ENCODE data around the gene USP17L17.
"Not testable (repeated sequence)": the region's sequence is repeated elsewhere in the genome, so short reads cannot be mapped to it uniquely, and the experiment has no call there.

The USP17L17 gene, protein sequence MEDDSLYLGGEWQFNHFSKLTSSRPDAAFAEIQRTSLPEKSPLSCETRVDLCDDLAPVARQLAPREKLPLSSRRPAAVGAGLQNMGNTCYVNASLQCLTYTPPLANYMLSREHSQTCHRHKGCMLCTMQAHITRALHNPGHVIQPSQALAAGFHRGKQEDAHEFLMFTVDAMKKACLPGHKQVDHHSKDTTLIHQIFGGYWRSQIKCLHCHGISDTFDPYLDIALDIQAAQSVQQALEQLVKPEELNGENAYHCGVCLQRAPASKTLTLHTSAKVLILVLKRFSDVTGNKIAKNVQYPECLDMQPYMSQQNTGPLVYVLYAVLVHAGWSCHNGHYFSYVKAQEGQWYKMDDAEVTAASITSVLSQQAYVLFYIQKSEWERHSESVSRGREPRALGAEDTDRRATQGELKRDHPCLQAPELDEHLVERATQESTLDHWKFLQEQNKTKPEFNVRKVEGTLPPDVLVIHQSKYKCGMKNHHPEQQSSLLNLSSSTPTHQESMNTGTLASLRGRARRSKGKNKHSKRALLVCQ

GRCh38 chr4:9243579-9243978 lies at the start of gene USP17L17:
USP17L17 (plus strand) TSS chr4:9243879; CDS start chr4:9243879, 0 bp downstream.
- DNase-seq, result not testable (repeated sequence)

- not testable (repeated sequence) for DNase-seq
Observed at GRCh38 chr4:9210357-9210756, 33.3 kb upstream of the USP17L17 start, which contains the start of gene USP17L10. USP17L10 (plus strand) TSS chr4:9210657; CDS start chr4:9210657, 0 bp downstream.

DNA sequence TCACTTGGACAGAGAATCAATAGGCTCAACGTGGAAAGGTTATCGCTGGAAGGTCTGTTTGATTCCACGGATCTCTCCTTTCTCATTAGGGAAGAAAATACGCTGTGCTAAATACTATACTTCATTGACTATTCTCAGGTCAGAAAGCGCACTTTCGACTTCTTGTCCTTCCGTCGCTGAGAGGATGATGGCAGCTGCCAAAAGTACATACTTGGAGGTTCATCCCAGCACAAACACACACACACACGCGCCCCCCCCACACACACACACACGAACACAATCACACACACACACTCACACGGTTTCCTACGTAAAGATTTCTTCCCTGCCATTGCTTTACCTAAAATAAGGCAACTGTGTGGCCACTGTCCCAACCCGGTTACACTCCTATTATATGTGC lies 29.0 kb upstream of the USP17L17 start:
- DNase-seq, result not testable (repeated sequence)

GRCh38 chr4:9215105-9215504 lies 28.6 kb upstream of the USP17L17 start, which contains the start of gene USP17L11:
USP17L11 (plus strand) TSS chr4:9215405; CDS start chr4:9215405, 0 bp downstream.
- not testable (repeated sequence) for DNase-seq

DNA sequence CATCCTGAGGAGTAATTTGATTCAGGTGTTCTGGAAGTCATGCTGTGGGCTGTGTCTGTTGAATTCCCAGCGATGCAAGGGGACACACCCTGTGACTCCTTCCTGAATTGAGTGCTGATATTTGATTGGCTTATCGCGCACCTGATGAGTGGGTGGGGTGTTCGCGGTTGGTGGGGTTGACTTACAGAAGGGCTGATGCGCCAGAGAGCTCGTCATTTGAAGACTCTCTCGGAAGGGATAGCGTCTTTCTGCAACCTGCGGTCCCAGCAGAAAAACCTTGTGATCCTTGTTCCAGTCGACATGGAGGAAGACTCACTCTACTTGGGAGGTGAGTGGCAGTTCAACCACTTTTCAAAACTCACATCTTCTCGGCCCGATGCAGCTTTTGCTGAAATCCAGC lies 23.8 kb upstream of the USP17L17 start, which contains the start of gene USP17L12:
TSS of gene USP17L12 (plus strand) at position 301 of the 400 bp plus-strand sequence. CDS start at position 301, 0 bp downstream.
- not testable (repeated sequence) for DNase-seq

- not testable (repeated sequence) for DNase-seq
Observed at GRCh38 chr4:9224596-9224995, 19.1 kb upstream of the USP17L17 start, which contains the start of gene USP17L13. USP17L13 (plus strand) TSS chr4:9224896; CDS start chr4:9224896, 0 bp downstream.

- not testable (repeated sequence) for DNase-seq
Observed at GRCh38 chr4:9230249-9230648, 13.4 kb upstream of the USP17L17 start.

DNA sequence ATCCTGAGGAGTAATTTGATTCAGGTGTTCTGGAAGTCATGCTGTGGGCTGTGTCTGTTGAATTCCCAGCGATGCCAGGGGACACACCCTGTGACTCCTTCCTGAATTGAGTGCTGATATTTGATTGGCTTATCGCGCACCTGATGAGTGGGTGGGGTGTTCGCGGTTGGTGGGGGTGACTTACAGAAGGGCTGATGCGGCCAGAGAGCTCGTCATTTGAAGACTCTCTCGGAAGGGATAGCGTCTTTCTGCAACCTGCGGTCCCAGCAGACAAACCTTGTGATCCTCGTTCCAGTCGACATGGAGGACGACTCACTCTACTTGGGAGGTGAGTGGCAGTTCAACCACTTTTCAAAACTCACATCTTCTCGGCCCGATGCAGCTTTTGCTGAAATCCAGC lies 9.6 kb upstream of the USP17L17 start, which contains the start of gene USP17L15:
TSS of gene USP17L15 (plus strand) at position 301 of the 400 bp plus-strand sequence. CDS start at position 301, 0 bp downstream.
- DNase-seq, result not testable (repeated sequence)

DNA sequence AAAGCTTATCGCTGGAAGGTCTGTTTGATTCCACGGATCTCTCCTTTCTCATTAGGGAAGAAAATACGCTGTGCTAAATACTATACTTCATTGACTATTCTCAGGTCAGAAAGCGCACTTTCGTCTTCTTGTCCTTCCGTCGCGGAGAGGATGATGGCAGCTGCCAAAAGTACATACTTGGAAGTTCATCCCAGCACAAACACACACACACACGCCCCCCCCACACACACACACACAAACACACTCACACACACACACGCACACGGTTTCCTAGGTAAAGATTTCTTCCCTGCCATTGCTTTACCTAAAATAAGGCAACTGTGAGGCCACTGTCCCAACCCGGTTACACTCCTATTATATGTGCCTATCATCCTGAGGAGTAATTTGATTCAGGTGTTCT lies 5.2 kb upstream of the USP17L17 start:
- not testable (repeated sequence) for DNase-seq

DNA sequence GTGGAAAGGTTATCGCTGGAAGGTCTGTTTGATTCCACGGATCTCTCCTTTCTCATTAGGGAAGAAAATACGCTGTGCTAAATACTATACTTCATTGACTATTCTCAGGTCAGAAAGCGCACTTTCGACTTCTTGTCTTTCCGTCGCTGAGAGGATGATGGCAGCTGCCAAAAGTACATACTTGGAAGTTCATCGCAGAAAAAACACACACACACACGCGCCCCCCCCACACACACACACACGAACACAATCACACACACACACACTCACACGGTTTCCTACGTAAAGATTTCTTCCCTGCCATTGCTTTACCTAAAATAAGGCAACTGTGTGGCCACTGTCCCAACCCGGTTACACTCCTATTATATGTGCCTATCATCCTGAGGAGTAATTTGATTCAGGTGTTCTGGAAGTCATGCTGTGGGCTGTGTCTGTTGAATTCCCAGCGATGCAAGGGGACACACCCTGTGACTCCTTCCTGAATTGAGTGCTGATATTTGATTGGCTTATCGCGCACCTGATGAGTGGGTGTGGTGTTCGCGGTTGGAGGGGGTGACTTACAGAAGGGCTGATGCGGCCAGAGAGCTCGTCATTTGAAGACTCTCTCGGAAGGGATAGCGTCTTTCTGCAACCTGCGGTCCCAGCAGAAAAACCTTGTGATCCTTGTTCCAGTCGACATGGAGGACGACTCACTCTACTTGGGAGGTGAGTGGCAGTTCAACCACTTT lies 4.4 kb downstream of the USP17L17 start, which contains the start of gene USP17L18:
TSS of gene USP17L18 (plus strand) at position 678 of the 728 bp plus-strand sequence. CDS start at position 678, 0 bp downstream.
- DNase-seq, result not testable (repeated sequence)

GRCh38 chr4:9253078-9253477 lies 9.4 kb downstream of the USP17L17 start, which contains the start of gene USP17L19:
USP17L19 (plus strand) TSS chr4:9253378; CDS start chr4:9253378, 0 bp downstream.
- not testable (repeated sequence) for DNase-seq

- not testable (repeated sequence) for DNase-seq
Observed at GRCh38 chr4:9257824-9258223, 14.1 kb downstream of the USP17L17 start, which contains the start of gene USP17L20. USP17L20 (plus strand) TSS chr4:9258124; CDS start chr4:9258124, 0 bp downstream.

DNA sequence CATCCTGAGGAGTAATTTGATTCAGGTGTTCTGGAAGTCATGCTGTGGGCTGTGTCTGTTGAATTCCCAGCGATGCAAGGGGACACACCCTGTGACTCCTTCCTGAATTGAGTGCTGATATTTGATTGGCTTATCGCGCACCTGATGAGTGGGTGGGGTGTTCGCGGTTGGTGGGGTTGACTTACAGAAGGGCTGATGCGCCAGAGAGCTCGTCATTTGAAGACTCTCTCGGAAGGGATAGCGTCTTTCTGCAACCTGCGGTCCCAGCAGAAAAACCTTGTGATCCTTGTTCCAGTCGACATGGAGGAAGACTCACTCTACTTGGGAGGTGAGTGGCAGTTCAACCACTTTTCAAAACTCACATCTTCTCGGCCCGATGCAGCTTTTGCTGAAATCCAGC lies 18.9 kb downstream of the USP17L17 start, which contains the start of gene USP17L21:
TSS of gene USP17L21 (plus strand) at position 301 of the 400 bp plus-strand sequence. CDS start at position 301, 0 bp downstream.
- not testable (repeated sequence) for DNase-seq

DNA sequence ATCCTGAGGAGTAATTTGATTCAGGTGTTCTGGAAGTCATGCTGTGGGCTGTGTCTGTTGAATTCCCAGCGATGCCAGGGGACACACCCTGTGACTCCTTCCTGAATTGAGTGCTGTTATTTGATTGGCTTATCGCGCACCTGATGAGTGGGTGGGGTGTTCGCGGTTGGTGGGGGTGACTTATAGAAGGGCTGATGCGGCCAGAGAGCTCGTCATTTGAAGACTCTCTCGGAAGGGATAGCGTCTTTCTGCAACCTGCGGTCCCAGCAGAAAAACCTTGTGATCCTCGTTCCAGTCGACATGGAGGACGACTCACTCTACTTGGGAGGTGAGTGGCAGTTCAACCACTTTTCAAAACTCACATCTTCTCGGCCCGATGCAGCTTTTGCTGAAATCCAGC lies 23.6 kb downstream of the USP17L17 start, which contains the start of gene USP17L22:
TSS of gene USP17L22 (plus strand) at position 301 of the 400 bp plus-strand sequence. CDS start at position 301, 0 bp downstream.
- not testable (repeated sequence) for DNase-seq

GRCh38 chr4:9271719-9272118 lies 28.0 kb downstream of the USP17L17 start:
- DNase-seq, result not testable (repeated sequence)
